C1 segment of cervical spinal cord (tissue), 14 donors: ENCODE measurements around the gene SGSH.
"Not testable (repeated sequence)": the region's sequence is repeated elsewhere in the genome, so short reads cannot be mapped to it uniquely, and the experiment has no call there.

Experiments used
- DNase-seq, 14 donors: peaks; one replicate each; lab custom pipeline; 2025; lab: John Stamatoyannopoulos, UW

SGSH gene

GRCh38 chr17:80212109-80212508, 8.0 kb downstream of the SGSH start:
- DNase-seq = no peak

- DNase-seq = no peak
These were observed 9.6 kb downstream of the SGSH start for GRCh38 chr17:80210348-80211108.

GRCh38 chr17:80209765-80210164, 10.4 kb downstream of the SGSH start:
- no peak for DNase-seq

- no peak for DNase-seq
These were observed 12.1 kb downstream of the SGSH start for GRCh38 chr17:80208050-80208449.

- no peak for DNase-seq
These were observed 14.3 kb downstream of the SGSH start for GRCh38 chr17:80205811-80206210.

DNA sequence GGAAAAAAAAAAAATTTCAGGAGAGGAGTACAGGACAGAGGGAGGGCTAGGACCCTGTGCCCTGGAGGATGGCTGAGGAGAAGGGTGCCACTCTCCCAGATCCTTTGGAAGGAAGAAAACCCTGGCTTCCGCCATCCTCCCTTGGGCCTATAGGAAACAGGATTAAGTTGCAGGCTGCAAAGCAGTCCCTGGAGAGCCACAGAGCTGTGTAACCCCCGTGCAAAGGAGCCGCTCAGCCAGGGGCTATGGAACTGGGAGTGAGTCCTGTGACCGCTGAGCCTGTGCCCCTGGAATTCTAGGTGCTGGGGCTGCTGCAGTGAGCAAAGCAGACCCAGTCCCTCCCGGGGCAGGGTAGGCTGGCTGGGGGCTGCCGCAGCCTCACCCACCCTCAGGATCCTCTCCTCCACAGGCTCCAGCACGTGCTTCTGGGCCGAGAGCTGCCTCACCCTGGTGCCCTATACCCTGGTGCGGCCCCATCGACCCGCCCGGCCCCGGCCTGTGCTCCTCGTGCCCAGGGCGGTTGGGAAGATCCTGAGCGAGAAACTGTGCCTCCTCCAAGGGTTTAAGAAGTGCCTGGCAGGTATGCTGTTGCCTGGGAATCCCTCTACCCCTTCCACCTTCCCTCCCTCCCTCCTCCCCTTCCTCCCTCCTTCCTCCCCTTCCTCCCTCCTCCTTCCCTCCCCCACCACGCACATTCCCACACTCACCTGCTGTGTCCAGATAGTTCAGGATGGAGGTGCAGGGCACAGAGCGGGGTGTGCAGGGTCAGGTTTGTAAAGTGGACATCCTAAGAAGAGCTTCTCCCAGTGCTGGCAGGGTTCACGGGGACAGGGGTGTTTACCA, 15.3 kb downstream of the SGSH start:
- DNase-seq = no peak

GRCh38 chr17:80203471-80203963, 16.6 kb downstream of the SGSH start:
- no peak for DNase-seq

GRCh38 chr17:80202197-80202596, 17.9 kb downstream of the SGSH start:
- DNase-seq = no peak

DNA sequence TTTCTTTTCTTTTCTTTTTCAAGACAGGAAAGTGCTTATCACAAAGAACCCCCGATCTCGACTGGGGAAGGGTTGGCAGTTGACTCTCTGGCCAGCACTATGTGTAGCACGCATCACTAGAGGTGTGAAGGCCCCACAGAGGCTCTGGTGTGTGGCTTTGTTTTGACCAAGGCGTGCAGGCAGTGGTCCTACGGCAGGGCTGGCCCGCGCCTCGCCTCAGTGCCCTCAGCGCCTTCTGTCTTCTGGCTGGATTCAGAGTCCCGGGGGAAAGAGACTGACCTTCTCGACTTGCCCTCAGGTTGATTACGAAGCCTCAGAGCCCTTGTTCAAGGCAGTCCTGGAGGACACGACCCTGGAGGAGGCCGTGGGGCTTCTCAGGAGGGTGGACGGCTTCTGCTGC, 18.7 kb downstream of the SGSH start:
- no peak for DNase-seq

- DNase-seq = not testable (repeated sequence)
These were observed 20.8 kb downstream of the SGSH start for GRCh38 chr17:80199295-80199694.

DNA sequence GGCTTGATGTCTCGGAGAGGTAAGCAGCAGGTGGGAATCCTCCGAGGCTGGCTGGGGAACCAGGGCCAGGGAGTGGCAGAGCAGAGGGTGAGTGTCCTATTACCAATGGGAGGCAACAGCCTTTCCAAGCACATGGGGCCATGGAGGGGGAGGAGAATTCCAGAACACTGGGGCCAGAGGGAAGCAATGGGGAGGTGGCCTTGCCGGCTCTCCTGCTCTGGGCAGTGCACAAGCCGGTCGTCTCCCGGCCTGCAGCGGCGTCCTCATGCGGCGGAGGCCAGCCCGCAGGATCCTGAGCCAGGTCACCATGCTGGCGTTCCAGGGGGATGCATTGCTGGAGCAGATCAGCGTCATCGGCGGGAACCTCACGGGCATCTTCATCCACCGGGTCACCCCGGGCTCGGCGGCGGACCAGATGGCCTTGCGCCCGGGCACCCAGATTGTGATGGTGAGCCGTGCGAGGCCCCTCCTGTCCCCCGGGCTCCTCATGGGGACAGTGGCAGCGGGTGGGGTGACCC, 21.9 kb downstream of the SGSH start:
- no peak for DNase-seq

DNA sequence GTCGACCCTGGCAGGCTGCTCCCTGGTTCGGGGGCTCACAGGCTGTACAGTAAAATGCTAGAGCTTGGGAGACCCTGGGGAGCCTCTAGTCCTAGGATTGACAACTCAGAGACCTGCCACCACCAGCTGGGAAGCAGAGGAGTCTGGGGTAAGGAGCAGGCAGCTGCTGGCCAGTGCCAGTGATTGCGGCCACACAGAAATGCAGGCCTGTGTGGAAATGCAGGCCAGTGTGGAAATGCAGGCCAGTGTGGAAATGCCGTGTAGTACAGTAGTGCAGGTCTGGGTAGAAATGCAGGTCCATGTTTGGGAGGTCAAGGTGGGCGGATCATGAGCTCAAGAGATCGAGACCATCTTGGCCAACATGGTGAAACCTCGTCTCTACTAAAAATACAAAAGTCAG, 23.5 kb downstream of the SGSH start:
- DNase-seq = no peak

DNA sequence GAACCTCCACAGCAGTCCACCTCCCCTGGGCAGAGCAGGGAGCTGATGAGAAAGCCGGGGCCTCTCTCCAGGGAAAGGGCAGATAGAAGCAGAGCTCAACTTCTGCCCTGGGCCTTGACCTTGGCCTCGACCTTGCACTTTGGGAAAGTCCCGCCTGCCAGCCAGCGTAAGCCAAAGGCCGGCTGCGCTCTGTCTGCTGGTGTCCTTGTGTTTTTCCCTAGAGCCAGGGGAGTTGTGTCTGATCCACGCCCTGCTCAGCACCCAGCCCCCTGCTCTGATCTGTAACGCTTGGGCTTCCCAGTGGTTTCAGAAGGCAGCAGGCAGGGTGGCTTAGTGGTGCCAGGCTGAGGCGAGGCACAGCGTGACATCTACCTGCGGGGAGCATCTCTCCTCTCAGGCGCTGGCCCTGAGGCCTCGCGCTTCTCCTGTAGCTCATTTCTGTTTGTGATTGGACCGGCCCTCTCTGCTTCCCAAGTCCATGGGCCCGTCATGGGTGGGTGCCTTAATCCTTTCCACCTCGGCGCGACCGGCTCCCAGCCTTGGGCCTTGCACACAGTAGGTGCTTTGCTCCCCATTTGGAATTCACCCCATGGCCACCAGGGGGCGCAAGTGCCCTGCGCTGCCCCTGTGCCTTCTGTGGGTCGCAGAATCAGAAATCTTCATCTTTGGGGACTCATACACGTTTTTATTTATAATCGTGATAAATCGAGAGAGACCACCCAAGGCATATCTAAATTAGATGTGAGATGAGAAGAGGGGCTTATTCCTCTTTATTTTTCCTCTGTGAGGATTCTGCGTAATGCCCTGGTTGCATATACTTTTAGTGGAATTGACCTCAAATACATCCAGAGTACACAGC, 24.2 kb downstream of the SGSH start:
- DNase-seq = no peak

DNA sequence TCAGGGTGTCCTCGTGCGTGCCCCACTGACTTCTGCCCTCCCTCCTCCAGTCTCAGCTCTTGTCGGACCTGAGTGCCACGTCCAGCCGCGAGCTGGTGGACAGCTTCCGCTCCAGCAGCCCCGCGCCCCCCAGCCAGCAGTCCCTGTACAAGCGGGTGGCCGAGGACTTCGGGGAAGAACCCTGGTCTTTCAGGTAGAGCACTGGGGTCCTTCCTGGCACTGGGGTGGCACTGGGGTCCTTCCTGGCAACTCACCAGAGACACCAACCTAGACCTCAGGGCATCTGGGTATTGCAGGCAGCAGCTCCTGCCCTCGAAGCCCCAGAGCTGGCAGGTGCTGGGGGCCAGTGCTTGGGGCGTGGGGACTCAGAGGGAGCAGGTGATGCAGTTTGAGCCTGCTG, 25.0 kb downstream of the SGSH start:
- no peak for DNase-seq

- peak in 13 of 14 donors; percentile 6 to 60 (median 45) for DNase-seq
These were observed 28.1 kb downstream of the SGSH start for GRCh38 chr17:80191865-80192661.

GRCh38 chr17:80191192-80191591, 28.9 kb downstream of the SGSH start:
- no peak for DNase-seq

DNA sequence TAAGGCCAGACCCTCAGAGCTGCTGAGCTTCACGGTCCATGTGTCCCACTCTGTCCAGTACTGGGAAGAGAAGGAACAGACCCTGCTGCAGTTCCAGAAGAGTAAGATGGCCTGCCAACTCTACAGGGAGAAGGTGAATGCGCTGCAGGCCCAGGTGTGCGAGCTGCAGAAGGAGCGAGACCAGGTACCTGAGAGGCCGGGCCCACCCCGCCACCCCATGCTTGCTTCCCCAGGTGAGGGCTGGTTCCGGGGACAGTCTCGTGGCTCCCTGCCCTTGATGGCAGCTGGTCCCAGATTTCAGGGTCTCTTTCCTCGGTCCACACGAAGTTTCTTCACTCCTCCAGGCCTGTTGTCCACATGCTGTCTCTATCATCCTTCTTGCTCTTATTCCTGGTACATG, 29.4 kb downstream of the SGSH start:
- DNase-seq = no peak

DNA sequence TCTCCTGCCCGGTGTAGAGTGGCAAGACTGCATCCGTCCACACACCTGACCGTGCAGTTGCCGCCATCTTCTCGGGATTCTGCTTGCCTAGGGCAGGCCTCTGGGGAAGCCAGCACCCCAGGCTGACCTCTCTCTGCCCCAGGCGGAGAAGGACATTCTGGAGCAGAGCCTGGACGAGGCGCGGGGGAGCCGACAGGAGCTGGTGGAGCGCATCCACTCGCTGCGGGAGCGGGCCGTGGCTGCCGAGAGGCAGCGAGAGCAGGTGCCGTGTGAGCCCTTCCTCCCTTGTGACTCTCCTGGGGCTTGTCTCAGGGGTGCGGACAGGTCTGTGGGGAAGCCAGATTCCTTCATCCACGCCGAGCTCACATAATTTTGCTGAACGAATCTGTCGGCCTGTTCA, 30.5 kb downstream of the SGSH start:
- no peak for DNase-seq

- no peak for DNase-seq
These were observed 32.6 kb downstream of the SGSH start for GRCh38 chr17:80187515-80187941.

- DNase-seq = no peak
These were observed 33.0 kb downstream of the SGSH start for GRCh38 chr17:80187090-80187489.

DNA sequence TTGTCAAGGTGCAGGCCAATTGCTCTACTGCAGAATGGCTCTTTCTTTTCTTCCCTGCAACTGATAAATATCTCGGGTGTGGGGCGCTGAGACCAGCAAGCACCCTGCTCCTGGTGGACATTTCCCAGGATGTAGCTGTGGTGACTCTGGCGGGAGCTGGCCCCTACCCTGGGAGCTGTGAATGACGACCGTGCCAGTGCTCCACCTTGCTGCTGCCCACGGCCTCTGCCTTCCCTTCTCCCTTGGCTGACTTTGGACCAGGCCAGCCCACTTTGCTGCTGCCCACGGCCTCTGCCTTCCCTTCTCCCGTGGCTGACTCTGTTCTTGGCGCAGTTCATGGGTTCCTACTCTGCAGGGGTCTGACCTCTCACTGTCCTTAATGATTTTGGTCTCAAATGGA, 34.2 kb downstream of the SGSH start:
- DNase-seq = no peak
